Measurements from ENCODE around the gene CDC5L. TPM values are rescaled to one million over a fixed set of nuclear protein-coding genes. Genes with fewer than 3 reads are reported as not detected.

CDC5L gene
- total RNA-seq, 1 experiment from 2014 or later = 24.6 TPM

GRCh38 chr6:44359973-44360372, 27.5 kb upstream of the CDC5L start:
- H3K9me2 ChIP-seq (ENCODE audit: insufficient read depth) = no peaks in the 10 kb centered on the region
- no peaks in the 10 kb centered on the region for H3K27me3 ChIP-seq (ENCODE audit: insufficient read depth, low read length)
- ChIA-PET POLR2A (no interaction called here), CTCF (no interaction called here), RAD21 (ENCODE audit: low non-redundant PET in 1 of 2, low total read pairs in 2 of 2, uncharacterized antibody in 2 of 2, unreplicated experiment in 2 of 2) (no interaction called here)
- no peak overlapping the region for H2AFZ ChIP-seq (ENCODE audit: low read depth, low read length, poor library complexity, severe bottlenecking)
- no peak overlapping the region for H3K9ac ChIP-seq (ENCODE audit: low read length)
- H3K4me1 ChIP-seq (ENCODE audit: control insufficient read depth in 1 of 2, insufficient read depth in 2 of 2, low read length in 2 of 2) = no peaks in the 10 kb centered on the region
- no TSS peak for BruUV-seq (replicated peaks)
- DNase-seq (ENCODE audit: low read depth, low spot score) (no peak), ATAC-seq (no peak)
- no peak for TF ChIP-seq REST (IDR thresholded peaks at IDR 0.05; ENCODE audit: low read depth)
- TF ChIP-seq ZFX (IDR thresholded peaks at IDR 0.05) = no peak
- no peak for TF ChIP-seq EZH2phosphoT487 (IDR thresholded peaks at IDR 0.05; ENCODE audit: borderline replicate concordance)
- no peak for TF ChIP-seq RAD21 (IDR thresholded peaks at IDR 0.05; ENCODE audit: low read depth)
- TF ChIP-seq EGR1 (IDR thresholded peaks at IDR 0.05; ENCODE audit: low read depth) = no peak
- no peak for TF ChIP-seq SP1 (IDR thresholded peaks at IDR 0.05; ENCODE audit: low read depth)
- TF ChIP-seq CEBPB (IDR thresholded peaks at IDR 0.05; ENCODE audit: low read depth) = no peak
- TF ChIP-seq POLR2AphosphoS5 (IDR thresholded peaks at IDR 0.05; ENCODE audit: low read depth, low read length) = no peak
- TF ChIP-seq EZH2 (IDR thresholded peaks at IDR 0.05) = no peak
- no peak for TF ChIP-seq ATF3 (IDR thresholded peaks at IDR 0.05)
- TF ChIP-seq CBX3 (IDR thresholded peaks at IDR 0.05; ENCODE audit: low read depth) = no peak
- no peak for TF ChIP-seq MAX (IDR thresholded peaks at IDR 0.05)
- no peak for TF ChIP-seq CTCF (IDR thresholded peaks at IDR 0.05 in 2 of 3, conservative IDR thresholded peaks at IDR 0.05 in 1 of 3; ENCODE audit: borderline replicate concordance in 1 of 3, insufficient read depth in 1 of 3, low read depth in 2 of 3, low read length in 2 of 3)
- TF ChIP-seq SIN3A (IDR thresholded peaks at IDR 0.05; ENCODE audit: low read depth) = no peak
- no peak for TF ChIP-seq ELF1 (IDR thresholded peaks at IDR 0.05; ENCODE audit: borderline replicate concordance, low read depth)
- TF ChIP-seq ZNF274 (IDR thresholded peaks at IDR 0.05; ENCODE audit: low read depth, low read length) = no peak
- no peak for TF ChIP-seq JUND (IDR thresholded peaks at IDR 0.05)
- TF ChIP-seq YY1 (IDR thresholded peaks at IDR 0.05; ENCODE audit: extremely low read depth, insufficient replicate concordance, low read depth, low read length) = no peak
- no peak for TF ChIP-seq FOSL1 (IDR thresholded peaks at IDR 0.05; ENCODE audit: low read depth)
- no peak for TF ChIP-seq POLR2A (IDR thresholded peaks at IDR 0.05; ENCODE audit: borderline replicate concordance, extremely low read depth, insufficient read depth, insufficient read length)
- H3K4me2 ChIP-seq (ENCODE audit: low read length) = no peak overlapping the region
- H3K9me3 ChIP-seq (ENCODE audit: control insufficient read depth in 1 of 2, insufficient read depth in 1 of 2, low read depth in 1 of 2, low read length in 2 of 2) = no peaks in the 10 kb centered on the region
- no peaks in the 10 kb centered on the region for H3K36me3 ChIP-seq (ENCODE audit: control insufficient read depth in 1 of 2, insufficient read depth in 2 of 2, low read length in 2 of 2)
- H3K27ac ChIP-seq (ENCODE audit: low read depth, low read length) = no peak overlapping the region
- intact Hi-C loops (cut with micrococcal nuclease) = no loop called here
- no peak overlapping the region for H3K4me3 ChIP-seq (replicated peaks in 1 of 2; ENCODE audit: low read depth in 1 of 2, low read length in 2 of 2)
- no peaks in the 10 kb centered on the region for H3K79me2 ChIP-seq (ENCODE audit: insufficient read depth, low read length)
- no peaks in the 10 kb centered on the region for H4K20me1 ChIP-seq (ENCODE audit: insufficient read depth)
